Amniotic stem cell (primary cell): ENCODE data around the gene UGT1A10.
"Not testable (repeated sequence)": the region's sequence is repeated elsewhere in the genome, so short reads cannot be mapped to it uniquely, and the experiment has no call there.

ENCODE experiments used
- DNase-seq: peaks from one replicate; lab custom pipeline; 2025; lab: John Stamatoyannopoulos, UW

Gene UGT1A10

GRCh38 chr2:233655943-233656342 is 19.7 kb downstream of the UGT1A10 start:
- not testable (repeated sequence) for DNase-seq

- no peak for DNase-seq
Observed at GRCh38 chr2:233656443-233656842, 20.2 kb downstream of the UGT1A10 start.

- DNase-seq, result no peak
Observed at GRCh38 chr2:233658610-233659009, 22.4 kb downstream of the UGT1A10 start.

- no peak for DNase-seq
Observed at GRCh38 chr2:233663911-233664310, 27.7 kb downstream of the UGT1A10 start.

GRCh38 chr2:233668605-233669260 is 32.5 kb downstream of the UGT1A10 start:
- no peak for DNase-seq

- no peak for DNase-seq
Observed at GRCh38 chr2:233671290-233672161, 35.3 kb downstream of the UGT1A10 start, which contains the start of gene UGT1A9. UGT1A9 (plus strand) TSS chr2:233671898; CDS start chr2:233671935, 37 bp downstream.

- no peak for DNase-seq
Observed at GRCh38 chr2:233672886-233673285, 36.6 kb downstream of the UGT1A10 start.

GRCh38 chr2:233673896-233674295 is 37.6 kb downstream of the UGT1A10 start:
- no peak for DNase-seq

GRCh38 chr2:233674314-233674713 is 38.1 kb downstream of the UGT1A10 start:
- no peak for DNase-seq

GRCh38 chr2:233674995-233675394 is 38.7 kb downstream of the UGT1A10 start:
- no peak for DNase-seq

GRCh38 chr2:233676046-233676445 is 39.8 kb downstream of the UGT1A10 start:
- no peak for DNase-seq

GRCh38 chr2:233679196-233679595 is 42.9 kb downstream of the UGT1A10 start:
- no peak for DNase-seq

- no peak for DNase-seq
Observed at GRCh38 chr2:233680361-233681045, 44.3 kb downstream of the UGT1A10 start.

- DNase-seq, result no peak
Observed at GRCh38 chr2:233681521-233682099, 45.4 kb downstream of the UGT1A10 start, which contains the start of gene UGT1A7. UGT1A7 (plus strand) TSS chr2:233681901; CDS start chr2:233681938, 37 bp downstream.

- DNase-seq, result no peak
Observed at GRCh38 chr2:233684640-233685039, 48.4 kb downstream of the UGT1A10 start.

GRCh38 chr2:233686928-233687327 is 50.7 kb downstream of the UGT1A10 start:
- DNase-seq, result no peak

GRCh38 chr2:233688341-233688740 is 52.1 kb downstream of the UGT1A10 start:
- DNase-seq, result no peak

- no peak for DNase-seq
Observed at GRCh38 chr2:233689031-233689430, 52.8 kb downstream of the UGT1A10 start.

GRCh38 chr2:233689501-233689900 is 53.3 kb downstream of the UGT1A10 start:
- no peak for DNase-seq

GRCh38 chr2:233690444-233690843 is 54.2 kb downstream of the UGT1A10 start:
- no peak for DNase-seq

- no peak for DNase-seq
Observed at GRCh38 chr2:233691443-233692433, 55.5 kb downstream of the UGT1A10 start.
